Endothelial cell of umbilical vein (primary cell): ENCODE measurements around the gene AGTPBP1.

ENCODE experiments used
- EZH2 ChIP-seq: IDR thresholded peaks from 2 replicates; pipeline ENCODE4 v1.6.1; 2012; ENCODE audit warnings: borderline replicate concordance, low read depth, mild to moderate bottlenecking, moderate library complexity, low read length, inconsistent platforms; ENCODE audit not compliant: severe bottlenecking
- GATA2 ChIP-seq: IDR thresholded peaks from 2 replicates; pipeline ENCODE4 v1.7.0; 2011; ENCODE audit warnings: low read depth, mild to moderate bottlenecking, moderate library complexity, mixed read lengths, low read length; ENCODE audit not compliant: insufficient read length, insufficient read depth
- JUN ChIP-seq: IDR thresholded peaks from 2 replicates; pipeline ENCODE4 v1.6.1; 2011; ENCODE audit warnings: borderline replicate concordance, low read depth; ENCODE audit not compliant: insufficient read length, insufficient read depth
- MAX ChIP-seq: IDR thresholded peaks from 2 replicates; pipeline ENCODE4 v1.6.1; 2011; ENCODE audit not compliant: insufficient read depth, insufficient read length
- POLR2A ChIP-seq: IDR thresholded peaks from 2 replicates; pipeline ENCODE4 v1.6.1; 2012; ENCODE audit warnings: low read depth, mild to moderate bottlenecking, control low read depth, low read length
- POLR2AphosphoS5 ChIP-seq: IDR thresholded peaks from 2 replicates; pipeline ENCODE4 v1.6.1; 2012; ENCODE audit warnings: low read depth, mild to moderate bottlenecking, control low read depth, low read length, moderate library complexity; ENCODE audit not compliant: insufficient read depth
- TF ChIP-seq, protein P1 (sequence below), 2 donors: IDR thresholded peaks; 1 replicate in 1 of 2; 2 replicates in 1 of 2; pipeline ENCODE4 v1.5.1; 2011; ENCODE audit warnings: low read length in 2 of 2, mild to moderate bottlenecking in 2 of 2, moderate library complexity in 2 of 2, control low read depth in 1 of 2, inconsistent platforms in 1 of 2, low read depth in 1 of 2; ENCODE audit not compliant: insufficient read depth in 1 of 2; ENCODE audit errors: extremely low read depth in 1 of 2

- TF ChIP-seq, protein P1, sequence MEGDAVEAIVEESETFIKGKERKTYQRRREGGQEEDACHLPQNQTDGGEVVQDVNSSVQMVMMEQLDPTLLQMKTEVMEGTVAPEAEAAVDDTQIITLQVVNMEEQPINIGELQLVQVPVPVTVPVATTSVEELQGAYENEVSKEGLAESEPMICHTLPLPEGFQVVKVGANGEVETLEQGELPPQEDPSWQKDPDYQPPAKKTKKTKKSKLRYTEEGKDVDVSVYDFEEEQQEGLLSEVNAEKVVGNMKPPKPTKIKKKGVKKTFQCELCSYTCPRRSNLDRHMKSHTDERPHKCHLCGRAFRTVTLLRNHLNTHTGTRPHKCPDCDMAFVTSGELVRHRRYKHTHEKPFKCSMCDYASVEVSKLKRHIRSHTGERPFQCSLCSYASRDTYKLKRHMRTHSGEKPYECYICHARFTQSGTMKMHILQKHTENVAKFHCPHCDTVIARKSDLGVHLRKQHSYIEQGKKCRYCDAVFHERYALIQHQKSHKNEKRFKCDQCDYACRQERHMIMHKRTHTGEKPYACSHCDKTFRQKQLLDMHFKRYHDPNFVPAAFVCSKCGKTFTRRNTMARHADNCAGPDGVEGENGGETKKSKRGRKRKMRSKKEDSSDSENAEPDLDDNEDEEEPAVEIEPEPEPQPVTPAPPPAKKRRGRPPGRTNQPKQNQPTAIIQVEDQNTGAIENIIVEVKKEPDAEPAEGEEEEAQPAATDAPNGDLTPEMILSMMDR (IDR thresholded peaks at IDR 0.05; ENCODE audit: extremely low read depth in 1 of 2, insufficient read depth in 1 of 2, low read depth in 1 of 2, low read length in 2 of 2) = no peak
- TF ChIP-seq POLR2A (no peak), EZH2 (no peak), JUN (no peak), POLR2AphosphoS5 (no peak), MAX (no peak), GATA2 (no peak)
Measured at GRCh38 chr9:85530721-85531120, 211.0 kb downstream of the AGTPBP1 start.
